Neutrophil (primary cell): ENCODE results near the gene CEL.

Experiments used
- H3K27ac ChIP-seq: fragments of 200-600 bp; sonication (generic); 2 replicates; pipeline ENCODE4 v1.5.1; 2016; ENCODE audit warnings: mild to moderate bottlenecking, moderate library complexity
- H3K27me3 ChIP-seq: fragments of 200-600 bp; sonication (generic); 2 replicates; pipeline ENCODE4 v1.6.0; 2016; ENCODE audit warnings: mild to moderate bottlenecking
- H3K36me3 ChIP-seq: fragments of 200-600 bp; sonication (generic); 2 replicates; pipeline ENCODE4 v1.5.1; 2017
- H3K4me1 ChIP-seq, 2 experiments: fragments of 200-600 bp in 1 of 2; sonication (generic) in 1 of 2; 1 replicate in 1 of 2; 2 replicates in 1 of 2; pipeline versions ENCODE4 v1.5.1 to v1.6.1; 2013 to 2016; ENCODE audit warnings: low read depth in 1 of 2, low read length in 1 of 2, mild to moderate bottlenecking in 1 of 2, moderate library complexity in 1 of 2; ENCODE audit not compliant: control insufficient read depth in 1 of 2, insufficient read depth in 1 of 2
- H3K4me3 ChIP-seq, 2 experiments: fragments of 200-600 bp in 1 of 2; sonication (generic) in 1 of 2; 1 replicate in 1 of 2; 2 replicates in 1 of 2; pipeline ENCODE4 v1.5.1; 2013 to 2016; ENCODE audit warnings: low read depth in 1 of 2, low read length in 1 of 2, mild to moderate bottlenecking in 1 of 2, moderate library complexity in 1 of 2
- H3K9me3 ChIP-seq: fragments of 200-600 bp; sonication (generic); 2 replicates; pipeline ENCODE4 v1.5.1; 2016
- TF ChIP-seq, protein P1 (sequence below): fragments of 200-600 bp; sonication (generic); IDR thresholded peaks from 2 replicates; pipeline ENCODE4 v1.5.1; 2016; ENCODE audit warnings: antibody characterized with exemption

The CEL gene

DNA sequence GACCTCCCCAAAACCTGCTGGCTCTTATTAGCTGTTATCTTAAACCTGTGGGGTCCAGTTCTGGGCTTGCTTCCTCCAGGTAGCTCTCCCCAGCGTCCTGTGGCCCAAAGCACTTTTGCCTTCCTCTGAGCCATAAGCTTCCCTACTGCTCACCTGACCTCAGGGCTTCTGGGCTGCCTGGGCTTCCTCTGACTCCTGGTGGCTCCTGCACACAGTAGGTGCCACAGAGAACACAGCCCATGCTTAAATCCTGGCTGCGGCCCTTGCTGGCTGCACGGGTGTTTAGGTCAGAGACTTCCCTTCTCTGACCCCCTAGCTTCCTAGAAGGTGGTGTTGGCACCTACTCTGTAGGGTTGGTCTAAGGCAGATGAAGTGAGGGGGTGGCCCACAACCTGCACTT lies 56.8 kb downstream of the CEL start:
- Histone ChIP-seq H3K27me3 (peaks cover 76% of the 10 kb centered on the region), H3K4me3 (no peak overlapping the region), H3K4me1 (peaks cover 42 to 47% of the 10 kb centered on the region in 2 experiments), H3K9me3 (no peaks in the 10 kb centered on the region), H3K27ac (no peak overlapping the region), H3K36me3 (no peaks in the 10 kb centered on the region)
- TF ChIP-seq, protein P1, sequence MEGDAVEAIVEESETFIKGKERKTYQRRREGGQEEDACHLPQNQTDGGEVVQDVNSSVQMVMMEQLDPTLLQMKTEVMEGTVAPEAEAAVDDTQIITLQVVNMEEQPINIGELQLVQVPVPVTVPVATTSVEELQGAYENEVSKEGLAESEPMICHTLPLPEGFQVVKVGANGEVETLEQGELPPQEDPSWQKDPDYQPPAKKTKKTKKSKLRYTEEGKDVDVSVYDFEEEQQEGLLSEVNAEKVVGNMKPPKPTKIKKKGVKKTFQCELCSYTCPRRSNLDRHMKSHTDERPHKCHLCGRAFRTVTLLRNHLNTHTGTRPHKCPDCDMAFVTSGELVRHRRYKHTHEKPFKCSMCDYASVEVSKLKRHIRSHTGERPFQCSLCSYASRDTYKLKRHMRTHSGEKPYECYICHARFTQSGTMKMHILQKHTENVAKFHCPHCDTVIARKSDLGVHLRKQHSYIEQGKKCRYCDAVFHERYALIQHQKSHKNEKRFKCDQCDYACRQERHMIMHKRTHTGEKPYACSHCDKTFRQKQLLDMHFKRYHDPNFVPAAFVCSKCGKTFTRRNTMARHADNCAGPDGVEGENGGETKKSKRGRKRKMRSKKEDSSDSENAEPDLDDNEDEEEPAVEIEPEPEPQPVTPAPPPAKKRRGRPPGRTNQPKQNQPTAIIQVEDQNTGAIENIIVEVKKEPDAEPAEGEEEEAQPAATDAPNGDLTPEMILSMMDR: no peak

- Histone ChIP-seq H3K27me3 (peaks cover 73% of the 10 kb centered on the region), H3K4me1 (peaks cover 35 to 41% of the 10 kb centered on the region in 2 experiments), H3K4me3 (no peak overlapping the region)
These were observed 57.5 kb downstream of the CEL start for GRCh38 chr9:133119103-133119845.

GRCh38 chr9:133119846-133120500 lies 58.2 kb downstream of the CEL start:
- Histone ChIP-seq H3K27ac (peak overlapping the region; percentile 98), H3K36me3 (no peaks in the 10 kb centered on the region), H3K4me1 (peaks cover 36 to 41% of the 10 kb centered on the region in 2 experiments), H3K4me3 (peak overlapping the region; percentile 61 to 73), H3K9me3 (no peaks in the 10 kb centered on the region), H3K27me3 (peaks cover 73% of the 10 kb centered on the region)
- TF ChIP-seq, protein P1: no peak

More at GRCh38 chr9:133119103-133119845, 57.5 kb downstream of the CEL start:
- Histone ChIP-seq H3K36me3 (no peaks in the 10 kb centered on the region), H3K27ac (no peak overlapping the region), H3K9me3 (no peaks in the 10 kb centered on the region)
- TF ChIP-seq, protein P1: no peak

DNA sequence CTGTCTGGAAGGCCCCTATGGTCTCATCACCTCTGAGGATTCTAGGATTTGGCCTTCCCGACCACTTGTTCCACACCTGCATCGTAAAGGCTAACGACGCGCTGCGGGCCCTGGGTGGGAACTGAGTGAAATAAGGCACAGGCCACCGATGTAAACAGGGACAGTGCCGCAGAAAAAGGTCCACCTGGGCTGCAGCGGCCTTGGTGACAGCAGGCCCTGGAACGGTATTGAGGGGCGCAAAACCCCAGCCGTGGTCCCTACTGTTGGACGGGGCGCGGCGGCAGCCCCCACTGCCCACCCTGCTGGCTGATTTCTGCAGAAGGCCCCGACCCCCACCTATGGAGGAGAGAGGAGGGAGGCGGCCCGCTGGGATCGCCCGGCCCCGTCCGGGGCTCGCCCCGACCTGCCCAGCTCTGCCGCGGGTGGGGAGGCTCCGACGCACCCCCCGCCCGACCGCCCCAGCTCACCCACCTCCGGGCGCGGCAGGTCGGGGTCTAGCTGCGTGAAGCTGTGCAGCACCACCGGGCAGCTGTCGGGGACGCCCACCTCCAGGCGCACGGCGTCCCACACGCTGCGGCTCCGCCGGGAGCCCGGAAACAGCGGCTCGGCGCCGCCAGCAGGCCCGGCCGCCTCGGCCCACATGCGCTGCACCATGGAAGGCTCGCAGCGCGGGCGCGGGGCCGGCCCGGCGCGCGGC lies 58.9 kb downstream of the CEL start:
- H3K27me3 ChIP-seq: peaks cover 73% of the 10 kb centered on the region
- H3K27ac ChIP-seq: peak overlapping the region; percentile 98
- TF ChIP-seq, protein P1: no peak
- peaks cover 36 to 41% of the 10 kb centered on the region in 2 experiments for H3K4me1 ChIP-seq
- H3K4me3 ChIP-seq: peak overlapping the region; percentile 61 to 73
- no peaks in the 10 kb centered on the region for H3K9me3 ChIP-seq
- no peaks in the 10 kb centered on the region for H3K36me3 ChIP-seq
